Uterus (tissue), 4 donors: ENCODE data around the gene SPATA21. TPM values are rescaled to one million over a fixed set of nuclear protein-coding genes. Genes with fewer than 3 reads are reported as not detected.

Source experiments
- DNase-seq, 2 donors: peaks; one replicate each; pipeline ENCODE4 v3.0.0-alpha.2; 2019 to 2020
- H3K27ac ChIP-seq, 2 donors: fragments of 200-600 bp; sonication (generic); 1 replicate in 1 of 2; 2 replicates in 1 of 2; pipeline ENCODE4 v1.5.1; 2016 to 2018
- H3K27me3 ChIP-seq, 2 donors: fragments of 200-600 bp; sonication (generic); one replicate each; pipeline ENCODE4 v1.5.1; 2018 to 2019; ENCODE audit warnings: control low read depth in 1 of 2
- H3K36me3 ChIP-seq, 2 donors: fragments of 200-600 bp; sonication (generic); one replicate each; pipeline ENCODE4 v1.5.1; 2019; ENCODE audit warnings: control low read depth in 1 of 2
- H3K4me1 ChIP-seq, 2 donors: fragments of 200-600 bp; sonication (generic); one replicate each; pipeline ENCODE4 v1.5.1; 2018 to 2019; ENCODE audit warnings: control low read depth in 1 of 2
- H3K4me3 ChIP-seq, 2 donors: fragments of 200-600 bp; sonication (generic); 1 replicate in 1 of 2; 2 replicates in 1 of 2; pipeline ENCODE4 v1.5.1; 2018 to 2019; ENCODE audit warnings: mild to moderate bottlenecking in 1 of 2
- H3K9me3 ChIP-seq, 2 donors: fragments of 200-600 bp; sonication (generic); one replicate each; pipeline ENCODE4 v1.5.1; 2019; ENCODE audit warnings: control low read depth in 1 of 2
- CTCF ChIP-seq, 4 experiments: fragments of 200-600 bp in 2 of 4; fragments of 450-650 bp in 2 of 4; sonication (generic) in 2 of 4; IDR thresholded peaks; one replicate each; pipeline ENCODE4 v1.5.1; 2016 to 2019; ENCODE audit warnings: antibody characterized with exemption in 4 of 4, mild to moderate bottlenecking in 2 of 4, moderate library complexity in 1 of 4
- POLR2A ChIP-seq, 2 donors: fragments of 450-650 bp; IDR thresholded peaks; one replicate each; pipeline ENCODE4 v1.6.1; 2016; ENCODE audit warnings: antibody characterized with exemption in 2 of 2, mild to moderate bottlenecking in 1 of 2, moderate library complexity in 1 of 2
- intact Hi-C: fragments of 100-400 bp; cut with DNase I; formaldehyde crosslinking; loops from one replicate; pipeline ENCODE4 v1.15.1; 2023; ENCODE audit warnings: low total_unique reads
- total RNA-seq, 4 donors: library from RNA; depleted of rRNA in 3 of 4; stranded (reverse); fragments of >200 nt in 3 of 4; gene quantifications; one replicate each; pipeline versions ENCODE4 v1.1.0 to v1.2.4, GENCODE V29; 2014 to 2023
- donor health status: DM: yes; HTN: yes; CAD: no.

Gene SPATA21
- total RNA-seq, 4 donors from 2014 or later, result 0.27 TPM; not detected in 3

- TF ChIP-seq CTCF (IDR thresholded peaks at IDR 0.05) (no peak), POLR2A (IDR thresholded peaks at IDR 0.05) (no peak)
- no peak for DNase-seq
- no peaks in the 10 kb centered on the region for H3K9me3 ChIP-seq
- intact Hi-C loops, result no loop called here
- no peak overlapping the region for H3K27ac ChIP-seq
- H3K4me1 ChIP-seq, result no peaks in the 10 kb centered on the region
- no peaks in the 10 kb centered on the region for H3K27me3 ChIP-seq
- H3K36me3 ChIP-seq, result no peaks in the 10 kb centered on the region
- no peak overlapping the region for H3K4me3 ChIP-seq
These were observed 34.5 kb downstream of the SPATA21 start for GRCh38 chr1:16402742-16403141.

GRCh38 chr1:16398371-16398953 is 38.8 kb downstream of the SPATA21 start:
- Histone ChIP-seq H3K9me3 (no peaks in the 10 kb centered on the region), H3K27me3 (no peaks in the 10 kb centered on the region), H3K4me1 (peaks cover 0 to 5% of the 10 kb centered on the region in 2 donors), H3K4me3 (no peak overlapping the region), H3K36me3 (no peaks in the 10 kb centered on the region), H3K27ac (no peak overlapping the region)
- no peak for DNase-seq
- intact Hi-C loops, result no loop called here
- no peak for TF ChIP-seq CTCF (IDR thresholded peaks at IDR 0.05)
- TF ChIP-seq POLR2A (IDR thresholded peaks at IDR 0.05), result no peak

GRCh38 chr1:16397120-16397519 is 40.1 kb downstream of the SPATA21 start:
- Histone ChIP-seq H3K36me3 (no peaks in the 10 kb centered on the region), H3K9me3 (no peaks in the 10 kb centered on the region), H3K4me3 (no peak overlapping the region), H3K27ac (peak overlapping the region in 1 of 2 donors; percentile 28), H3K27me3 (no peaks in the 10 kb centered on the region), H3K4me1 (peaks cover 2 to 11% of the 10 kb centered on the region in 2 donors)
- intact Hi-C loops, result no loop called here
- no peak for TF ChIP-seq POLR2A (IDR thresholded peaks at IDR 0.05)
- TF ChIP-seq CTCF (IDR thresholded peaks at IDR 0.05), result no peak
- no peak for DNase-seq

GRCh38 chr1:16396591-16396990 is 40.6 kb downstream of the SPATA21 start:
- DNase-seq, result peak; percentile 27 to 34
- Histone ChIP-seq H3K36me3 (no peaks in the 10 kb centered on the region), H3K27ac (peak overlapping the region in 1 of 2 donors; percentile 28), H3K4me3 (no peak overlapping the region), H3K27me3 (no peaks in the 10 kb centered on the region), H3K9me3 (no peaks in the 10 kb centered on the region), H3K4me1 (peaks cover 5 to 14% of the 10 kb centered on the region in 2 donors)
- intact Hi-C loops, result no loop called here
- no peak for TF ChIP-seq CTCF (IDR thresholded peaks at IDR 0.05)
- no peak for TF ChIP-seq POLR2A (IDR thresholded peaks at IDR 0.05)

GRCh38 chr1:16394977-16395376 is 42.2 kb downstream of the SPATA21 start:
- no peaks in the 10 kb centered on the region for H3K27me3 ChIP-seq
- TF ChIP-seq POLR2A (IDR thresholded peaks at IDR 0.05) (no peak), CTCF (IDR thresholded peaks at IDR 0.05) (no peak)
- intact Hi-C loops, result no loop called here
- DNase-seq, result no peak
- H3K36me3 ChIP-seq, result no peaks in the 10 kb centered on the region
- no peak overlapping the region for H3K4me3 ChIP-seq
- peaks cover 5 to 14% of the 10 kb centered on the region in 2 donors for H3K4me1 ChIP-seq
- no peaks in the 10 kb centered on the region for H3K9me3 ChIP-seq
- no peak overlapping the region for H3K27ac ChIP-seq
